H9 (cell line): ENCODE results near the gene NCK1. TPM values are rescaled to one million over a fixed set of nuclear protein-coding genes. Genes with fewer than 3 reads are reported as not detected.

Experiments used
- DNase-seq: peaks from one replicate; pipeline ENCODE4 v3.0.0-alpha.2; 2017
- H2AFZ ChIP-seq: one replicate; pipeline ENCODE4 v1.6.1; 2013; ENCODE audit warnings: mild to moderate bottlenecking, low read length, control low read depth, moderate library complexity
- H2AK5ac ChIP-seq: 2 replicates; pipeline ENCODE4 v1.6.1; 2013; ENCODE audit warnings: low read length, control low read depth, mixed read lengths; ENCODE audit not compliant: insufficient read length
- H2BK120ac ChIP-seq: one replicate; pipeline ENCODE4 v1.6.1; 2013; ENCODE audit warnings: low read depth, mild to moderate bottlenecking, low read length, control low read depth, inconsistent platforms; ENCODE audit not compliant: poor library complexity, severe bottlenecking
- H2BK12ac ChIP-seq: 2 replicates; pipeline ENCODE4 v1.6.1; 2013; ENCODE audit warnings: low read length, control low read depth, mixed read lengths, low read depth; ENCODE audit not compliant: insufficient read length
- H2BK15ac ChIP-seq: 2 replicates; pipeline ENCODE4 v1.6.1; 2013; ENCODE audit warnings: low read depth, low read length, control low read depth
- H2BK20ac ChIP-seq: one replicate; pipeline ENCODE4 v1.6.1; 2013; ENCODE audit warnings: low read depth, mild to moderate bottlenecking, low read length, control low read depth, inconsistent platforms; ENCODE audit not compliant: poor library complexity, severe bottlenecking
- H2BK5ac ChIP-seq: 2 replicates; pipeline ENCODE4 v1.6.1; 2013; ENCODE audit warnings: low read length, control low read depth, mixed read lengths; ENCODE audit not compliant: insufficient read length
- H3K14ac ChIP-seq: 2 replicates; pipeline ENCODE4 v1.6.1; 2013; ENCODE audit warnings: low read length, control low read depth; ENCODE audit not compliant: insufficient read depth
- H3K18ac ChIP-seq: 2 replicates; pipeline ENCODE4 v1.6.1; 2013; ENCODE audit warnings: low read depth, mild to moderate bottlenecking, mixed read lengths, low read length, control low read depth; ENCODE audit not compliant: insufficient read length
- H3K23ac ChIP-seq: 2 replicates; pipeline ENCODE4 v1.6.1; 2013; ENCODE audit warnings: low read length, control low read depth, mixed read lengths, low read depth; ENCODE audit not compliant: insufficient read length
- H3K23me2 ChIP-seq: 2 replicates; pipeline ENCODE4 v1.6.1; 2013; ENCODE audit warnings: low read depth, mild to moderate bottlenecking, mixed read lengths, low read length, control low read depth; ENCODE audit not compliant: insufficient read length, poor library complexity, severe bottlenecking
- H3K27ac ChIP-seq: 2 replicates; pipeline ENCODE4 v1.5.1; 2013; ENCODE audit warnings: low read length, control low read depth, mixed read lengths, low read depth; ENCODE audit not compliant: insufficient read length
- H3K27me3 ChIP-seq: 2 replicates; pipeline ENCODE4 v1.6.1; 2013; ENCODE audit warnings: low read length, control low read depth, inconsistent platforms; ENCODE audit not compliant: insufficient read depth
- H3K4ac ChIP-seq: 2 replicates; pipeline ENCODE4 v1.6.1; 2013; ENCODE audit warnings: low read depth, mild to moderate bottlenecking, control low read depth, inconsistent platforms, low read length, moderate library complexity
- H3K4me1 ChIP-seq: 2 replicates; pipeline ENCODE4 v1.6.1; 2013; ENCODE audit warnings: low read length, control low read depth, inconsistent platforms; ENCODE audit not compliant: insufficient read depth
- H3K4me2 ChIP-seq: 2 replicates; pipeline ENCODE4 v1.6.1; 2013; ENCODE audit warnings: low read length, control low read depth, mixed read lengths; ENCODE audit not compliant: insufficient read length, insufficient read depth
- H3K56ac ChIP-seq: 2 replicates; pipeline ENCODE4 v1.6.1; 2013; ENCODE audit warnings: low read depth, mild to moderate bottlenecking, mixed read lengths, low read length, control low read depth; ENCODE audit not compliant: insufficient read length
- H3K79me1 ChIP-seq: 2 replicates; pipeline ENCODE4 v1.6.1; 2013; ENCODE audit warnings: low read depth, mild to moderate bottlenecking, moderate library complexity, low read length, control low read depth, inconsistent platforms; ENCODE audit not compliant: insufficient read depth, poor library complexity, severe bottlenecking
- H3K79me2 ChIP-seq: 2 replicates; pipeline ENCODE4 v1.6.1; 2013; ENCODE audit warnings: low read length, control low read depth, inconsistent platforms; ENCODE audit not compliant: insufficient read depth
- H3K9ac ChIP-seq: 2 replicates; pipeline ENCODE4 v1.6.1; 2013; ENCODE audit warnings: low read length, control low read depth, mixed read lengths; ENCODE audit not compliant: insufficient read length; ENCODE audit errors: extremely low read depth
- H3K9me3 ChIP-seq: one replicate; pipeline ENCODE4 v1.6.1; 2013; ENCODE audit warnings: low read depth, low read length, inconsistent platforms; ENCODE audit not compliant: control insufficient read depth
- H3T11ph ChIP-seq: one replicate; pipeline ENCODE4 v1.6.1; 2013; ENCODE audit warnings: mild to moderate bottlenecking, low read length, control low read depth, inconsistent platforms
- H4K20me1 ChIP-seq: one replicate; pipeline ENCODE4 v1.6.1; 2013; ENCODE audit not compliant: control insufficient read depth, insufficient read length, insufficient read depth
- H4K5ac ChIP-seq: 2 replicates; pipeline ENCODE4 v1.6.1; 2013; ENCODE audit warnings: low read depth, mild to moderate bottlenecking, mixed read lengths, low read length, control low read depth; ENCODE audit not compliant: insufficient read length
- H4K8ac ChIP-seq: replicated peaks from 2 replicates; pipeline ENCODE4 v1.6.1; 2013; ENCODE audit warnings: low read length, control low read depth, mixed read lengths, low read depth; ENCODE audit not compliant: insufficient read length
- H4K91ac ChIP-seq: 2 replicates; pipeline ENCODE4 v1.6.1; 2013; ENCODE audit warnings: low read depth, mild to moderate bottlenecking, moderate library complexity, mixed read lengths, low read length, control low read depth; ENCODE audit not compliant: insufficient read length
- H3K27ac Mint-ChIP-seq, 3 experiments: 2 replicates in 2 of 3; 3 replicates in 1 of 3; pipeline ENCODE4 v1.8.0; 2020 to 2021; ENCODE audit warnings: mixed read lengths in 3 of 3, mild to moderate bottlenecking in 1 of 3, moderate library complexity in 1 of 3
- H3K27me3 Mint-ChIP-seq: 2 replicates; pipeline ENCODE4 v1.8.0; 2021; ENCODE audit warnings: low read depth, mild to moderate bottlenecking, moderate library complexity, mixed read lengths
- H3K36me3 Mint-ChIP-seq, 3 experiments: 2 replicates in 2 of 3; 3 replicates in 1 of 3; pipeline ENCODE4 v1.8.0; 2020 to 2021; ENCODE audit warnings: low read depth in 3 of 3, mixed read lengths in 3 of 3; ENCODE audit not compliant: insufficient read depth in 1 of 3
- H3K4me1 Mint-ChIP-seq, 2 experiments: 2 replicates each; pipeline ENCODE4 v1.8.0; 2020; ENCODE audit warnings: mixed read lengths in 2 of 2
- H3K4me3 Mint-ChIP-seq, 2 experiments: 2 replicates in 1 of 2; 3 replicates in 1 of 2; pipeline ENCODE4 v1.8.0; 2020 to 2021; ENCODE audit warnings: mild to moderate bottlenecking in 2 of 2, mixed read lengths in 2 of 2, moderate library complexity in 1 of 2
- H3K9me3 Mint-ChIP-seq, 2 experiments: 2 replicates in 1 of 2; 3 replicates in 1 of 2; pipeline ENCODE4 v1.8.0; 2020; ENCODE audit warnings: mild to moderate bottlenecking in 2 of 2, mixed read lengths in 2 of 2, moderate library complexity in 1 of 2
- CTCF ChIP-seq: fragments of 200-600 bp; sonication (generic); conservative IDR thresholded peaks from 3 replicates; pipeline ENCODE4 v1.8.0; 2021; ENCODE audit warnings: antibody characterized with exemption, mild to moderate bottlenecking
- WGBS: extraction: QIAGEN DNeasy Blood & Tissue Kit; methylation state at CpG from one replicate; pipeline ENCODE4 v1.1.7; 2013; ENCODE audit warnings: missing lambda C conversion rate, low lambda C conversion rate, mixed read lengths; ENCODE audit not compliant: insufficient read length; ENCODE audit errors: extremely low coverage; 5-methylcytosine and 5-hydroxymethylcytosine counted together
- total RNA-seq: library from RNA; stranded (reverse); gene quantifications from 2 replicates; pipeline ENCODE4 v1.2.1, GENCODE V29; 2021

The NCK1 gene
- total RNA-seq, 1 experiment from 2014 or later, result 26.4 TPM

GRCh38 chr3:136908297-136908696 lies 46.3 kb downstream of the NCK1 start:
- Histone ChIP-seq H2BK120ac (no peak overlapping the region), H3K56ac (no peak overlapping the region), H3K4ac (no peak overlapping the region), H4K8ac (no peak overlapping the region), H3K18ac (no peak overlapping the region), H3K23ac (no peak overlapping the region), H3K27ac (no peak overlapping the region), H2AK5ac (no peak overlapping the region), H2BK15ac (no peak overlapping the region), H3K9me3 (no peaks in the 10 kb centered on the region), H4K5ac (no peak overlapping the region), H3K9ac (no peak overlapping the region), H3K27me3 (no peaks in the 10 kb centered on the region), H3K79me1 (no peaks in the 10 kb centered on the region), H2BK12ac (no peak overlapping the region), H4K20me1 (peaks cover 4% of the 10 kb centered on the region), H3K4me1 (peaks cover 3% of the 10 kb centered on the region; the same call in 1 of the 2 replicates), H3T11ph (no peak overlapping the region), H2AFZ (no peak overlapping the region), H2BK5ac (no peak overlapping the region), H3K4me2 (no peak overlapping the region), H4K91ac (no peak overlapping the region), H3K23me2 (no peaks in the 10 kb centered on the region), H3K14ac (no peak overlapping the region), H2BK20ac (no peak overlapping the region), H3K79me2 (peaks cover 22% of the 10 kb centered on the region; the same call in 1 of the 2 replicates)
- Mint-ChIP-seq H3K9me3 (peaks cover 8 to 11% of the 10 kb centered on the region in 2 experiments; a peak in 4 of 5 replicates), H3K36me3 (peaks cover 0 to 15% (median 9%) of the 10 kb centered on the region in 3 experiments; a peak in 4 of 7 replicates), H3K27me3 (no peaks in the 10 kb centered on the region; the same call in 1 of the 2 replicates), H3K4me1 (peaks cover 24 to 25% of the 10 kb centered on the region in 2 experiments), H3K27ac (peak overlapping the region in 1 of 3 experiments; percentile 55; a peak in 2 of 7 replicates), H3K4me3 (no peak overlapping the region)
- DNase-seq, result no peak
- TF ChIP-seq CTCF, result no peak
- no CpG with 5 or more reads among the region's 2 CpGs for WGBS
